ENCODE results near the gene KCNC3.
"Not testable (repeated sequence)": the region's sequence is repeated elsewhere in the genome, so short reads cannot be mapped to it uniquely, and the experiment has no call there.

The KCNC3 gene

GRCh38 chr19:50359328-50359818 lies 30.2 kb upstream of the KCNC3 start:
- TF ChIP-seq SUZ12 (IDR thresholded peaks at IDR 0.05; ENCODE audit: extremely low read depth, insufficient read depth, insufficient read length) (no peak), ZNF274 (IDR thresholded peaks at IDR 0.05; ENCODE audit: low read depth, low read length) (no peak), YY1 (IDR thresholded peaks at IDR 0.05; ENCODE audit: insufficient read depth, insufficient read length) (no peak)
- no peak overlapping the region for H3K9ac ChIP-seq (ENCODE audit: insufficient read length, low read depth)
- H3K27me3 ChIP-seq (ENCODE audit: insufficient read depth, insufficient read length), result no peaks in the 10 kb centered on the region
- DNase-seq (ENCODE audit: low read depth, low spot score), result no peak
- H3K36me3 ChIP-seq (ENCODE audit: insufficient read depth, insufficient read length, low read length), result no peaks in the 10 kb centered on the region
- no peaks in the 10 kb centered on the region for H3K4me1 ChIP-seq (ENCODE audit: insufficient read depth, insufficient read length)
- H3K9me3 ChIP-seq (ENCODE audit: insufficient read depth, low read length), result no peaks in the 10 kb centered on the region; the same call in 1 of the 2 replicates
- no peak overlapping the region for H3K4me3 ChIP-seq (ENCODE audit: insufficient read length, low read depth)

GRCh38 chr19:50358483-50359327 lies 29.5 kb upstream of the KCNC3 start:
- no peaks in the 10 kb centered on the region; the same call in 1 of the 2 replicates for H3K9me3 ChIP-seq (ENCODE audit: insufficient read depth, low read length)
- H3K27me3 ChIP-seq (ENCODE audit: insufficient read depth, insufficient read length), result no peaks in the 10 kb centered on the region
- TF ChIP-seq ZNF274 (IDR thresholded peaks at IDR 0.05; ENCODE audit: low read depth, low read length) (no peak), YY1 (IDR thresholded peaks at IDR 0.05; ENCODE audit: insufficient read depth, insufficient read length) (no peak), SUZ12 (IDR thresholded peaks at IDR 0.05; ENCODE audit: extremely low read depth, insufficient read depth, insufficient read length) (no peak)
- no peak overlapping the region for H3K4me3 ChIP-seq (ENCODE audit: insufficient read length, low read depth)
- no peaks in the 10 kb centered on the region for H3K36me3 ChIP-seq (ENCODE audit: insufficient read depth, insufficient read length, low read length)
- DNase-seq (ENCODE audit: low read depth, low spot score), result no peak
- no peaks in the 10 kb centered on the region for H3K4me1 ChIP-seq (ENCODE audit: insufficient read depth, insufficient read length)
- H3K9ac ChIP-seq (ENCODE audit: insufficient read length, low read depth), result no peak overlapping the region

GRCh38 chr19:50357178-50358100 lies 28.3 kb upstream of the KCNC3 start:
- Histone ChIP-seq H3K36me3 (ENCODE audit: insufficient read depth, insufficient read length, low read length) (no peaks in the 10 kb centered on the region), H3K27me3 (ENCODE audit: insufficient read depth, insufficient read length) (no peaks in the 10 kb centered on the region), H3K9ac (ENCODE audit: insufficient read length, low read depth) (peak overlapping the region; percentile 10), H3K4me1 (ENCODE audit: insufficient read depth, insufficient read length) (no peaks in the 10 kb centered on the region), H3K4me3 (ENCODE audit: insufficient read length, low read depth) (no peak overlapping the region), H3K9me3 (ENCODE audit: insufficient read depth, low read length) (no peaks in the 10 kb centered on the region; the same call in 1 of the 2 replicates)
- DNase-seq (ENCODE audit: low read depth, low spot score), result no peak
- TF ChIP-seq ZNF274 (IDR thresholded peaks at IDR 0.05; ENCODE audit: low read depth, low read length) (no peak), SUZ12 (IDR thresholded peaks at IDR 0.05; ENCODE audit: extremely low read depth, insufficient read depth, insufficient read length) (no peak), YY1 (IDR thresholded peaks at IDR 0.05; ENCODE audit: insufficient read depth, insufficient read length) (no peak)

GRCh38 chr19:50356691-50357177 lies 27.6 kb upstream of the KCNC3 start:
- TF ChIP-seq SUZ12 (IDR thresholded peaks at IDR 0.05; ENCODE audit: extremely low read depth, insufficient read depth, insufficient read length), result no peak
- no peak for TF ChIP-seq YY1 (IDR thresholded peaks at IDR 0.05; ENCODE audit: insufficient read depth, insufficient read length)
- TF ChIP-seq ZNF274 (IDR thresholded peaks at IDR 0.05; ENCODE audit: low read depth, low read length), result no peak
- no peaks in the 10 kb centered on the region; the same call in 1 of the 2 replicates for H3K9me3 ChIP-seq (ENCODE audit: insufficient read depth, low read length)
- H3K36me3 ChIP-seq (ENCODE audit: insufficient read depth, insufficient read length, low read length), result no peaks in the 10 kb centered on the region
- H3K4me3 ChIP-seq (ENCODE audit: insufficient read length, low read depth), result no peak overlapping the region
- H3K4me1 ChIP-seq (ENCODE audit: insufficient read depth, insufficient read length), result no peaks in the 10 kb centered on the region
- no peak overlapping the region for H3K9ac ChIP-seq (ENCODE audit: insufficient read length, low read depth)
- DNase-seq (ENCODE audit: low read depth, low spot score), result no peak
- no peaks in the 10 kb centered on the region for H3K27me3 ChIP-seq (ENCODE audit: insufficient read depth, insufficient read length)

- DNase-seq (ENCODE audit: low read depth, low spot score); H3K4me1 ChIP-seq (ENCODE audit: insufficient read depth, insufficient read length); H3K9ac ChIP-seq (ENCODE audit: insufficient read length, low read depth); H3K27me3 ChIP-seq (ENCODE audit: insufficient read depth, insufficient read length); H3K4me3 ChIP-seq (ENCODE audit: insufficient read length, low read depth); H3K36me3 ChIP-seq (ENCODE audit: insufficient read depth, insufficient read length, low read length); H3K9me3 ChIP-seq (ENCODE audit: insufficient read depth, low read length): not testable (repeated sequence)
Observed at GRCh38 chr19:50353487-50353880, 24.3 kb upstream of the KCNC3 start.

- TF ChIP-seq ZNF274 (IDR thresholded peaks at IDR 0.05; ENCODE audit: low read depth, low read length), result no peak
- TF ChIP-seq SUZ12 (IDR thresholded peaks at IDR 0.05; ENCODE audit: extremely low read depth, insufficient read depth, insufficient read length), result no peak
- no peak for TF ChIP-seq YY1 (IDR thresholded peaks at IDR 0.05; ENCODE audit: insufficient read depth, insufficient read length)
- Histone ChIP-seq H3K9ac (ENCODE audit: insufficient read length, low read depth) (no peak overlapping the region), H3K36me3 (ENCODE audit: insufficient read depth, insufficient read length, low read length) (no peaks in the 10 kb centered on the region), H3K4me3 (ENCODE audit: insufficient read length, low read depth) (no peak overlapping the region), H3K4me1 (ENCODE audit: insufficient read depth, insufficient read length) (no peaks in the 10 kb centered on the region), H3K9me3 (ENCODE audit: insufficient read depth, low read length) (no peaks in the 10 kb centered on the region), H3K27me3 (ENCODE audit: insufficient read depth, insufficient read length) (no peaks in the 10 kb centered on the region)
- DNase-seq (ENCODE audit: low read depth, low spot score), result no peak
Observed at GRCh38 chr19:50352242-50352641, 23.1 kb upstream of the KCNC3 start.

All from NT2/D1 (cell line).